ENCODE measurements around the gene PROKR2.
A peak's percentile ranks its signal among the peaks of the same experiment; 100 is the strongest.

PROKR2 gene

DNA sequence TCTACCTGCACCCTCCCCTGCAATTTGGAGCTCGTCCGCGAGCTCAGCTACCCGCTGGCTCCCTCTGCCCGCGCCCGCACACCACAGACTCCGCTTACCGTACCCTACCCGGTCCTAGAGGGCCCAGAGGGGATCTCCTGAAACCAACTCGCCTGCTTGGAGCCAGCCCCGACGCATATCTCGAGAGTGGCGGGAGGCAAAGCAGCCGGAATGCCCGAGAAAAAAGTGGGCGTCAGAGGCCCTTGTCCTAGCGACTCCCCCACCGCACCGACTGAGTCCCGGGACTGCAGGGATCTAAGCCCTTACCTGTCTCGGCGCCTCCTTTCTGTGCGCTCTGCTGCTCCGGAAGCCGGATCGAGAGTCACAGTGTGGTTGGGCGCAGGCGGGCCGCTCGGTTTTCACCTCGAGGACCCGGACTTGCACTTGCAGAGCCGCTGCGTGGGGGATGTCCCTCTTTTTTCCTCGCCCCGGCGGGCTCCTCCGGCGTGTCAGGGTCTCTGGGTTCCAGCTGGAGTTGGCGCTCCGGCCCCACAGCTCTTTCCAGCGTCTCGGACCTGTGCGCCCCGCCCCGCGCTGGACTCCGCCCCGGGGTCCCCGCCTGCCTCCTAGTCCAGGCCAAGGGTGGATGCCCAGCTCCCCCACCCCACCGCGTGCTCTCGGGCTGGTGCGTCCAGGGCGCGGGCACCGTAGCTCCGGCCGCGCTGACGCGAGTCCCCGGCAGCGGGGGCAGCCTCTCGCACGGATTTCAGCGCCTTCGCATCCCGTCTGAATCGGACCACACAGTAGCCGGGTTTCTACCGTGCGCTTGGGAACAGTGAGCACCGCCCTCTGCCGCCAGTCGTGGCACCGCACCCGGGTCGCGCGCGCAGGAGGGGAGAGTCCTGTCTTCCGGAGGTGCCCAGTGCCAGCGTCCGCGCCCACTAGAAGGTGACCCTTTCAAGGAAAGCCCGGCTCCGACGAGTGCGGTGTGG lies at the start of gene PROKR2:
Gene PROKR2 (minus strand): TSS at position 767 of the 971 bp plus-strand sequence. CDS start 2,585 bp downstream, outside the sequence.
- peak; percentile 23 to 73 (median 60) for DNase-seq

DNA sequence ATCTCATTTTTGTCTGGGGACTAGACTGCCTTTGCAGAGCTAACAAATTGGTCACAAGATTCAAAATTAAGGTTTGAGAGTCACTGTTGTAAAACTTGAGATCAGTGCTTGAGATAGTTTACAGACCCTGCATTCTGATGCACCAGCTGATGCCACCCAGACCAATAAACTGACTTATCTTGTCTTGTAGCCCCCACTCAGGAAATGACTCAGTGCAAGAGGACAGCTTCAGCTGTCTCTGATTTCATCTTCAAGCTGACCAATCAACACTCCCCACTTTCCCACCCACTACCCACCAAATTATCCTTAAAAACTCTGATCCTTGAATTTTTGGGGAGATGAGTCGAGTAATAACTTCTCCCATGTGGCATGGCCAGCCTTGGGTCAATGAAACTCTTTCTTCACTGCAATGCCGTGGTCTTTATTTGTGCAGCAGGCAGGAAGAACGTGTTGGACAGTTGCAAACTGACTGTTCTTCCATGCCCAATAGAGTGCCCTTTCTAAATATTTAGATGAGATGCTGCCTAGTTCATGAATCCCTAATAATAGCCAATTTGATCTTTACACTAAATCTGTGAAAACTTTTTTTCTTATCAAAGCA lies 48.3 kb upstream of the PROKR2 start:
- DNase-seq, result no peak

DNA sequence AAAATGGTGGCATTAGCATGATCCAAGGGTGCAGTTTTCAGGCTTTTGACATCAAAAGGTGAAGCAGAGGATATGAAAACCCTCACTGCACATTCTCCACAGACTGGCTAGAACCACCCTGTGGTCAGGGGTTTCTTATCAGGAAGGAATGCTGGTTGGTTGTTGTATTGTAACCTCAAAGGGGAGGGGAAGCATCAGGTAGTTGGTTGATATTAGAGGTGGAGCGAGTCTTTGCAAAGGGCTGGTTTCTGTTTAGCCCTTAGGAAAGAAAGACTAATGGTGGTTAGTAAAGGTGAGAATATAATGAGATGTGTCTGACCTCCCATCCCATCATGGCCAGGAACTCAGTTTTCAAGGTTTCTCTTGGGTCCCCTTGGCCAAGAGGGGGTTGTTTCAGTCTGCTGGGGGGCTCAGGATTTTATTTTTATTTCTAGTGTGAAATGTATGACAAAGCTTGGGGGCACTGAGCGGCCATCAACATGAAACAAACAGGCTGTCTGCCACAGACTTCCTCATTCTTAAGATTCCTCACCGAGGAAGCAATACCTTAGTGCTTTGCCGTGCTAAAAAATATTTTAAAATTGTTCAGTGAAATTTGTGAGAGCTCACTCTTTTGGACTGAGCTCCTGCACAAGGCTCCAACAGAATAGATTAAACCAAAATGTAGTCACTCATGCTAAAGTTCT lies 47.5 kb upstream of the PROKR2 start:
- no peak for DNase-seq

DNA sequence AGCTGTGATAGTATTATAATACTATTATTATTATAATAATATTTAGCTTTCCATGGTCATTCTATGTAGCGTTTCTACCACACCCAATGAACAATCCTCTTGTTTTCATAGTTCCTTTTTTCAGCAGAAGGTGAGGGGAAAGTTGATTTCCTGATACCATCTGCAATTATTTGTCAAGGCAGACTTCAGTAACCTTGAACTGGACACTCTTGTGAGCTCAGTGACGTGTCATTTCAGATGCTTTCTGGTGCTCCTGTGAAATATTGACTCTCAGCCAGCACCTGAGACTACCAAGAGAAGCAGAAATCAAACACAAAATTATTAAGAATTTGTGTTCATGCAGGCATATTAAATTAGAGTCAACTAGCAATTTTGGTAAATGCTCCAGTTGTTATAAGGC lies 46.0 kb upstream of the PROKR2 start:
- no peak for DNase-seq

DNA sequence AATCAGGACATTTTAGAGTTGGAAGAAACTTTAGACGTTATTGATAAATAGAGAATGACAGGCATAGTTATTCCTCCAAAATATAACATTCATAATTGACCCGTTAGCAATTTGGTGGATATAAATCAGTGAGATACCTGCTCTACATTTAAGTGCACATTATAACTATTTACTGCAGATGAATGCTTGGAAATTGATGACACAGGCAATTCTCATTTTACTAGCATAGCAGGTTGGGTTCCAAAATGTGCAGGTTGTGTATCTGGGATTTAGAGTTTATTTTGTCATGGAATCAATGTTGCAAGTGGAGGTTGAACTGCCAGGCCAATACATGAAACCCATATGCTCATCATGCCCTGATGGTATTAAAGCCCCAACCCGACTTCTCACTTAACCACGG lies 44.4 kb upstream of the PROKR2 start:
- DNase-seq, result no peak

DNA sequence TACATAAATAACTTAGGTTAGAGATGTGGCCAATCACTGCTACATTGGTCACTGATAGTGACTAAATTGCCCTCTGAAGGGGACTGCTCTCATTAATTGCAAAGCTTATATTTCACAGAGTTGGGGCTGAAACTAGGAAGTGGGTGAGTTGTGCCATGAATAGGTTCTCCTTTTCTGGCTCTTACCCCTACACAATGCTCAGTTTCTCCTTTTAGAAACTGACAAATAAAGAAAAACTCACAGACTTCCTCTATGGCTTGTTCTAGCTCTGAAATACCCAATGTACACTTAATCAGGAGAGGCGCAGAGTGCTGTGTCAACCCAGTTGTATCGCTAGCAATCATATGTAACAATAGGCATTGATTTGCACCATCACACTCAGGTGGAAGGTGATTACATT lies 41.2 kb upstream of the PROKR2 start:
- no peak for DNase-seq

DNA sequence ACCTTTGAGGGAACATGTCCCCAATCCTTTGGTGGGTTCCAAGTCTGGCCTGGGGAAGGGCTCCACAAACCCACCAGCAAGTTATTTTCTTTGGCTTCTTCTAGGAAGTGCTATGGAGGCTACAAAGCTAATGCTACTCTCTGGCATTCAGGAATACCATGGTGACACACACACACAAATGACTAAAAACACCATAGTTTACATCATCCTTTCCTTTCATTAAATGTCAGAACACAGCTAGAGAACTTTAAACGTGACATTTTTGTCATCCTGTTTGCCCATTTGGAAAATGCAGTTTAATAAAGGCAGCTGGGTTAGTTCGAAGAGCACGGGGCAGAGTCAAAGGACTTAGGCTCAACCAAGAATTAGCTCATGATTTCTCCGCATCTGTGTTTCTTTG lies 40.2 kb upstream of the PROKR2 start:
- DNase-seq, result no peak

DNA sequence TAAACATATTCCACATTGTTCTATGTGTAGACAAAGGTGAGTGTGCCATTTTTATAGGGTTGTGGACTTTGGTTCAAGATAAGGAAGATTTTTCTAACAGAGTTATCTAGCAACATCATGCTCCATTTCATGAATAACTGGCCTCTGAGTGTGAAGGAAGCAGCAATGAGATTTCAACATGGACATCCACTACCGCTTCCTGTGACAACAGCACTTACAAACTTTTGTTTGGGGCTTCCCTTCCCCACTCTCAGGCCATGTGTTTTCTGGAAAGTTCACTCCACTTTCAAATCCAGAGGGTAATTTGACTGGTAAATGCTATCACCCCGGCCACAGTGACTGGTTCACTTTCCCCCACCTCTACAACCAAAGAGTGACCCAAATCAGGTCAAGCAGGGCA lies 38.1 kb upstream of the PROKR2 start:
- no peak for DNase-seq

DNA sequence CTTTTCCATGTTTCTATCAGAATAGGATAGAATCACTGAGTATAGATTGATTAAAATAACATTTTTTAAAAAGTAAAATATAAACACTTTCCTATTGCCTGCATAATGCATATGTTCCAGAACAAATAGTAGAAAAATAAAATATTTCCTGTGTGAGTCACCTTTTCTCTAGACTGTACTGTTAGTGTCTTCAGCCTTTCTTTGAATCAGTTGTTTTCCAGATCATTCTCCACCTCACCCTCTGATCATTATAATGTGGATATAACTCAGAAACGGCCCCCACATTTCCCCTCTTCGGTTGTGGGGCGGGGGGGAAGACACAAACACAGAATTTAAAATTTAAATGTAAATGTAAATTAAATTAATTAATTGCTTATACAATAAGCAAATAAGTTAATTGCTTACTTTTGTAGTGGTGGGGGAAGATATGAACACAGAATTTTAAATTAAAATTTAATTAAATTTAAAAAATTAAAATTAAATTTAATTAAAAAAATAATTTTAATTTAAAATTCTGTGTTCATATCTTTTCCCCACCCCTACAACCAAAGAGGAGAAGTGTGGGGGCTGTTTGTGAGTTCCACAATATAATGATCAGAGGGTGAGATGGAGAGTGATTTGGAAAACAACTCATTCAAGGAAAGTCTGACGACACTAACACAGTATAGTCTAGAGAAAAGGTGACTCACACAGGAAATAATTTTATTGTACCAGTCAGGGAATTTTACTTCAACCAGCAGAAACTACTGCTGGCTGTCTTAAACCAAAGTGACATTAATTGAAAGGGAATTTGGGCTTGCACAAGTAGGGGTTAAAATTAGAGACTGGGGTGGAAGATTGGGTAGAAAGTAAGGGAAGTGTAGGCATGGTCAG lies 37.1 kb upstream of the PROKR2 start:
- no peak for DNase-seq

DNA sequence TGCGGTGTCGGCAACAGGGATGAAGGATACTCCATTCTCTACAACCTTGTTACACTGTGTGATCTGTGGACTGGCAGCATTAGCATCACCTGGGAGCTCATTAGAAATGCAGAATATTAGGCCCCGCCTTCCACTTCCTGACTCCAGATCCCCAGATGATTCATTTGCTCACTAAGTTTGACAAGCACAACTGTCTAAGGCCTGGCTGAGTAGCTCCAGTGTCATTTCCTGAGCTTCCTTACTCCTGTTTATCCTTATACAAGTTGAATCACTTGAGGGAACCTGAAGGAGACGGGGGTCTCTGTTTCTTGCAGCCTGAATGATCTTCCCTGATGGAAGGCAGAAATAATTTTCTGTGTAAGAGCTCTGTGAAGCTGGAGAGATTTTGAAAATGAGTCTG lies 32.7 kb upstream of the PROKR2 start:
- DNase-seq, result no peak

DNA sequence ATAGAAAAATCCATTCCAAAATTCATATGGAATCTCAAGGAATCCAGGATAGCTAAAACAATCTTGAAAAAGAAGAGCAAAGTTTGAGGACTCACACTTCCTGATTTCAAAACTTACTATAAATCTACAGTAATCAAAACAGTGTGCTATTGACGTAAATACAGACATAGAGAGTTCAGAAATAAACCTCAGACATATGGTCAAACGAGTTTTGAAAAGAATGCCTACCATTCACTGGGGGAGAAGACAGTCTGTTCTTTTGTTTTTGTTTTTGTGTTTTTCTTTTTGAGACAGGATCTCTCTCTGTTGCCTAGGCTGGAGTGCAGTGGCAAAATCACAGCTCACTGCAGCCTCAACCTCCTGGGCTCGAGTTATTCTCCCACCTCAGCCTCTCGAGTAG lies 25.3 kb upstream of the PROKR2 start:
- no peak for DNase-seq

DNA sequence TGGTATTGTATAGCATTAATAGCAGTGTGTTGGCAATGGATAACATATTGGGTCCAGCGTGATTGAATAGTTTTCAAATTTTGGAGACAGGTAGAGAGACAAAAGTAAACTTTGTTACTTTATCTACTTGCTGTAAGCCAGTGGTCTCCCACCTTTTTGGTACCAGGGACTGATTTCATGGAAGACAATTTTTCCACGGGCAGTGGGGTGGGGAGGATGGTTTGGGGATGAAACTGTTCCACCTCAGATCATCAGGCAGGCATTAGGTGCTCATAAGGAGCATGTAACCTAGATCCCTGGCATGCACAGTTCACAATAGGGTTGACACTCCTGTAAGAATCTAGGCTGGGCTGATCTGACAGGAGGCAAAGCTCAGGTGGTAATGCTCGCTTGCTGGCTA lies 14.6 kb upstream of the PROKR2 start:
- DNase-seq, result no peak

DNA sequence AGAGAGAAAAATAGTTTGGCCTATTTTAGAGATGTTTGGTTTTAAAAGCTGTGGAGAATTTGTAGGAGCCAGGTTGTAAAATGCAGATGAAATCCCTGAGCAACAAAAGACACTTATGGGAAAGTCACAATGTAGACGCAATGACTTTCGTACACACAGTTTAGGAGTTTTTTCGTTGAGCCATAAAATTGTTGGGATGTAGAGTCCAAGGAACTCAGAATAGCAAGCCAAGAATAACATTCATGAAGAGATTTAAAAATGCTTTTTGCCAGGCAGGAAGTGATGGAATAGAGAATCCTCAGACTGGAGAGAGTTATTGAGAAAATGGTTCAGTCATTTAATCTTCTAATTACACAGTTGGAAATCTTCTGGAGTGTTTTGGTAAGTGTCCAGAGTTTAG lies 11.5 kb upstream of the PROKR2 start:
- no peak for DNase-seq

DNA sequence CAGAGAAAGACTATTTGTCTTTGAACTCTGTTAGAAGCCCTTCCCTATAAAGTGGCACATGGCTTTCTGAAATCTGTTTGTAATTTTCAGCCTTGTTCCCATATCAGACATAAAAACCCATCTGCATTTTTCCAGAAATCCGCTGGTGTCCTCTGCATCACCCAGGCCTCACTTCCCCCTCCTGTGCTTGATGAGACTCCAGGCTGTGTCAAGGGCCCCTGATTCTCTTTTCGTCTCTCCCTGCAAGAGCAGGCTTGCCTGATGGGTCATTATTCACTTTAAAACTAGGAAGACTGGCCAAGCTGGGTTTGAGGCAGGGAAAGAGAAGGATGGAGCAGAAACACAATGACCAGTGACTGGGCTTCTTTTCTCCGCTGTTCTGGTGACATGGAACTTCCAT lies 10.6 kb upstream of the PROKR2 start:
- DNase-seq, result no peak

DNA sequence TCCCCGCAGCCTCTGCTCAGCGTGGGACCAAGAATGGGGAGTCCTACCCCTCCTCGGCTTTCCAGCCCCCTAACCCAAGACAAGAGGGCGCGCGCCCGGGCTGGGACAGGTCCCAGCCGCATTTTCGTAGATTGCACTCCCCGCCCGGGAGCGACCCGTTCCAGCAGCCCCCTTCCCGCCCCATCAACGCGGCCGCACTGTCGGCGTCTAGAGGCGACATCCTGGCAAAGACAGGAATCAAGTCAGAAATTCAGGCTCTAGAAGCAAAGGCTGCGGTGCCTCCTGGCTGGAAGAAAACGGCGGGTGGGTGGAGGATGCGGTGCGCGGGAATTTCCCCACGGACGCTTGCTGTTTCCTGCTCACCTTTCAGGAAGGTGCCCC lies 957 bp downstream of the PROKR2 start:
- no peak for DNase-seq

DNA sequence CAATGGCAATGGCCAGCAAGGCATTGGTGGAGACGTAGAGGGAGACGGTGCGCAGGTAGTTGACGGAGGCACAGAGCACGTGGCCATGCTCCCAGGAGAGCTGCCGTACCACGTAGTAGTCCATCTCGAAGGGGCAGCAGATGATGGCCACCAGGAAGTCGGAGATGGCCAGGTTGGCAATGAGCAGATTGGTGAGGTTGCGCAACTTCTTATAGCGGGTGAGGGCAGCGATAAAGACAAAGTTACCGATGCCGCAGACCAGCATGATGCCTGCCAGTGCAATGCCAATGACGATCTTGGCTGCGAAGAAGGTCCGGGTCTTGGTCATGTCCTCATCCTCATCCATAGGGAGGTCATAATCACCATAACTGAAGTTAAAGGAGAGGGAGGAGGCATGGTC lies 2.8 kb downstream of the PROKR2 start:
- no peak for DNase-seq

DNA sequence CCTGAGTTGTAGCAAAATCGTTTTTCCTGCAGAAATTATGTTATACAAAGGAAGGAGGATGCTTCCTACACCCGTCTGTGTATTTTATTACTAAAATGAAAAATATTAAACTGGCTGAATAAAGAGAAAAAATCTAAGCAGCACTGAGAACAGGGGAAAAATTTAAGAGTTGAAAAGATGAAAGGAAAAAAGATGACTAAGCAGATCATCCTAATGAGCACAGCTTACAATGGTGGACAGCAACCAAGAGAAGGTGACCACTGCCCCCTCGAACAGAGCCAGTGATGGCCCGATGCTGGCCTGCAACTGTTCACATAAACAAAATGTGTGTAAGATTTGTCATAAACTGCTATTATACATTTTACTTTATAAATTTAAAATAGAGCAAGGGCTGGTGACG lies 4.2 kb downstream of the PROKR2 start:
- no peak for DNase-seq

DNA sequence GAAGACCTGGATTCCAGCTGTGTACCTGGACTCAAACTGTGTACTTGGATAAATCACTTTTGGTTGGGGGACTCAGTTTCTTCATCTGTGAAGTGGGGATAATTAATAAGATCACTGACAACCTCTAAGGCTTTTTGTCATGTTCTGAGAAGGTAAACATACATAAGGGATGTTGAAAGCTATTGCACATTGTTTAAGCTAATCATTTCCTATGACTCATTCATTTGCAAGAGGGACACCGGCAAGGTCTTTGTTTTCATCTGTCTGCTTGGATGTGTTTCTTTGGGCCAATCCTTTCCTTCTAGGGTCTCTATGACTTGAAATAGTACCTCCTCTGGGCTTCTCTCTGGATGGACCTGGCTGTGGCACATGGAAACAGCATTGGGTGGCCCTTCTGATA lies 6.8 kb downstream of the PROKR2 start:
- no peak for DNase-seq

DNA sequence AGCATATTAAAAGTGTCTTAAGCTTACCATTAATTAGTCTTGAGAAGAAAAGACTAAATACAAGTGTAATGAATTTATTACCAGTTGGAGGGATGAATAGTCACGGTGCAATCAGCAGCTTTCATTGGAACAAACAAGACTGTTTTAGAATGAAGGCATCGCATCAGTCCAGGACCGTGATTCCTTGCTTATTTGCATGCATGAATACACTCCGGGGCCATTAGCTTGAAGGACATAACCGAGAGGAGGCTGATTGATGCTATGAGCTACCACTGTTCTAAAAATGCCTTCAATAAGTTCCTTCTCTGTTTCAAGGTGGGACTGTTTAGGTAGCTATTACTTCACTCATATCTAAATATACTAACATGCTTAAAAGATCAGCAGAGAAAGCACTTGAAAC lies 17.9 kb downstream of the PROKR2 start:
- DNase-seq, result peak in 1 of 3 experiments; percentile 72

DNA sequence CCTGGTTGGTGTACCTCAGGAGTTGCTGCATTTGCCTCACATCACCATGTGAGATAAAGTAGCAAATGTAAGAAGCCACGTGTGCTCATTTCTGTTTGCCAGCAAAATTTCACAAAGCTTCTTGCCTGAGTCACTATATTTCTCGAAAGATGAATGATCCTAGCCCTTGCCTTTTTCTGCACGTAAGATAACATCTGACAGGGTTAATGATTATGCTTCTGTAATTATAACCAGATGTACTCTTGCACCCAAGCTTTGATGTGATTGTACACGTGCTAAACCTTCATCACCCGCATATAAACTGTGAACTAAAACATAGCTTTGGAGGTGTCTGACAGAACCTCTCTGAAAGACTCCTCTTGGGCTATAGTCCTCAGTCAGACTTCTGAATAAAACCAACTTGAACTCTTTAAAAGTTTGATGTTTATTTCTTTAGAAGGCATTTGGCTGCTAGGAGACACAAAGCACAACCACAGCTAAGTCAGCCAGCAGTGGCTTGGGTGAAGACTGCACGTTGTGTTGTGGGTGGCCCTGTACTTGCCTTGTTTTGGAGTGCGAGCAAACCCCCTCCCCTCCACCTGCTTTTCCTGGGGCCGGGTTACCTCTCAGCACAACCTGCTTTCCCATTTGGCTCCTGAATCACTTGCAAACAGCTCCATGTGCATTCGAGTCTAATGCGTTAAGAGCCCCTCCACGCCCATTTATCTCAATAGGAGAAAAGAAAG lies 19.3 kb downstream of the PROKR2 start:
- peak in 1 of 3 experiments; percentile 38 for DNase-seq

DNA sequence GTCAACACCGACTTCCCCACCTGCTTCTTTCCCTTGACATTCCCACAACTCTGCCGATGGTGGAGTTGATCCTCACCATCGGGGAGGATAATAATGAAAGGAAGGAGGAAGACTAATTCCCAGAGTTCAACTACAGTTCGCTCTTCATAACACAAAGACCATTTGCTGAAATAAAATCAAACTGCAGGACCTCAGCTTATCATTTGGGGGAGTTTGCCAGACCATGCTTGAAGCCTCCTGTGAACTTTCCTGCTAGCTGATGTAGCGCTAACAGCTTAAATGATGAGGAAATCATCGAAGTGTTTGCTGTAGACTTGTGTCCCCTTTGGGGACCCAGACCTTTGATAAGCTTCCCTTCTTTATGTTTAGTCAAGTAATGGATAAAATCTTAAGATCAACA lies 26.2 kb downstream of the PROKR2 start:
- DNase-seq, result no peak

DNA sequence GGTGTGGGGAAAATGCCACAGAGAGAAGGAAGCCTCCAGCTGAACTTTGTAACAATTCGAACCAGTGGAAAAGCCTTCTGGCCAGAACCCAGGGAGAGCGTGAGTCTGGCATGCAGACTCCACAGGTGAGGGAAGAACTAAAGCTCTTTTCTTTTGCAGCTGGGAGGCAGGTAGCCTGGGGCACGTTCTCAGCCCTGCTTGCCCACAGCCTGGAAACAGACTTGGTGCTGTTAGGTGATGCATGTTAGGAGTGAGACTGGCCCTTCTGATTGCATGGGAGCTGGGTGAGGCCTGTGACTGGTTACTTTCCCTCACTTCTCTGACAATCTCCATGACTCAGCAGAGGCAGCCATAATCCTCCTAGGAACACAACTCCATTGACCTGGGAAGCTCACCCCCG lies 34.2 kb downstream of the PROKR2 start:
- no peak for DNase-seq

All from NCI-H1417 (cell line).